Right lobe of liver (tissue), 6 donors: ENCODE measurements around the gene MT1H. TPM values are rescaled to one million over a fixed set of nuclear protein-coding genes. Genes with fewer than 3 reads are reported as not detected.

Source experiments
- ATAC-seq, 4 donors: fragments of 200-7000 bp; cut with Tn5 transposase; one replicate each; pipeline ENCODE4 v1.9.1; 2020; ENCODE audit warnings: mild to moderate bottlenecking in 4 of 4, moderate library complexity in 4 of 4
- DNase-seq, 3 donors: peaks; one replicate each; pipeline ENCODE4 v3.0.0-alpha.2; 2020
- H3K27ac ChIP-seq, 3 donors: fragments of 200-600 bp; one replicate each; pipeline ENCODE4 v1.8.0; 2022
- H3K27me3 ChIP-seq, 2 donors: fragments of 200-600 bp; one replicate each; pipeline ENCODE4 v1.8.0; 2022
- H3K36me3 ChIP-seq, 4 donors: fragments of 200-600 bp; sonication (generic) in 1 of 4; one replicate each; pipeline versions ENCODE4 v1.5.1 to v1.8.0; 2017 to 2022; ENCODE audit warnings: control low read depth in 1 of 4
- H3K4me1 ChIP-seq, 4 donors: fragments of 200-600 bp; sonication (generic) in 1 of 4; one replicate each; pipeline versions ENCODE4 v1.5.1 to v1.8.0; 2017 to 2022; ENCODE audit warnings: control low read depth in 1 of 4
- H3K4me3 ChIP-seq, 3 donors: fragments of 200-600 bp; one replicate each; pipeline ENCODE4 v1.8.0; 2022
- H3K9me3 ChIP-seq, 4 donors: fragments of 200-600 bp; sonication (generic) in 1 of 4; one replicate each; pipeline versions ENCODE4 v1.5.1 to v1.8.0; 2017 to 2022; ENCODE audit warnings: control low read depth in 1 of 4
- POLR2A ChIP-seq: fragments of 450-650 bp; IDR thresholded peaks from one replicate; pipeline ENCODE4 v1.6.1; 2017; ENCODE audit warnings: antibody characterized with exemption, mild to moderate bottlenecking
- WGBS: methylation state at CpG from one replicate; pipeline ENCODE4 v1.1.6; 2018; ENCODE audit warnings: low coverage, low lambda C conversion rate; ENCODE audit not compliant: insufficient coverage; ENCODE audit errors: missing lambda C conversion rate; 5-methylcytosine and 5-hydroxymethylcytosine counted together
- intact Hi-C, 2 donors: fragments of 100-400 bp; cut with DNase I; formaldehyde crosslinking; loops; one replicate each; pipeline versions ENCODE4 v1.11.2 to v1.14.1; 2022
- total RNA-seq, 6 experiments: library from RNA; depleted of rRNA in 2 of 6; stranded (reverse); fragments of >200 nt in 2 of 6; fragmentation: NEBNext Ultra II Directional in 3 of 6; extraction: Animal tissue kit (Norgen Biotek cat#: 25700) in 3 of 6; gene quantifications; one replicate each; pipeline versions ENCODE4 v1.1.0 to v1.2.4, GENCODE V29; 2016 to 2023
- TF ChIP-seq, protein P1 (sequence below), 4 donors: fragments of 200-600 bp in 3 of 4; fragments of 450-650 bp in 1 of 4; IDR thresholded peaks; one replicate each; pipeline versions ENCODE4 v1.5.1 to v1.8.0; 2016 to 2022; ENCODE audit warnings: antibody characterized with exemption in 4 of 4, mild to moderate bottlenecking in 2 of 4
- donor health status: DM: no; HTN: yes; CAD: no.
- donor health status: DM: no; HTN: no; CAD: no.
- donor health status: DM: no; HTN: no; CAD: no.
- donor health status: DM: no; HTN: yes; CAD: no.
- donor health status: DM: no; HTN: yes; CAD: no.

The MT1H gene
- total RNA-seq, 6 experiments from 2014 or later, result 0.74 to 1,258 (median 358) TPM; not detected in 1

DNA sequence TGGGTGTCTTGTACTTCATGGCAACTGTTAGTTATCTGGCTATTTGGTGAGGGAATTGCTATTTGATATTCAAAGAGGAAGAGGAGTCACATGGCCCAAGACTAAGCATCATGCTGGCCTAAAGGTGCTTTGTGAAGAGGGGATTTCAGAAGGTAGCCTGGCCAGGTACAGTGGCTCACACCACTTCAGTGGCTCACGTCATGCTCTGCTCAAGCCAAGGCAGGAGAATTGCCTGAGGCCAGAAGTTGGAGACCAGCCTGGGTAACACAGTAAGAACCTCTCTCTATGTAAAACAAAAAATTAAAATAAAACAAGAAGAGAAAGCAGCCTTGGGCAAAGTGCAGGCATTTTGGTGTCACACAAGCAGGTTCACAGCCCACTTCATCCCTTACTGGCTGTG lies 24.3 kb upstream of the MT1H start:
- Histone ChIP-seq H3K27me3 (no peaks in the 10 kb centered on the region), H3K27ac (no peak overlapping the region), H3K9me3 (no peaks in the 10 kb centered on the region), H3K4me3 (no peak overlapping the region), H3K36me3 (no peaks in the 10 kb centered on the region), H3K4me1 (peaks cover 0 to 41% (median 4%) of the 10 kb centered on the region in 4 donors)
- ATAC-seq, result no peak
- TF ChIP-seq POLR2A, result no peak
- TF ChIP-seq, protein P1, sequence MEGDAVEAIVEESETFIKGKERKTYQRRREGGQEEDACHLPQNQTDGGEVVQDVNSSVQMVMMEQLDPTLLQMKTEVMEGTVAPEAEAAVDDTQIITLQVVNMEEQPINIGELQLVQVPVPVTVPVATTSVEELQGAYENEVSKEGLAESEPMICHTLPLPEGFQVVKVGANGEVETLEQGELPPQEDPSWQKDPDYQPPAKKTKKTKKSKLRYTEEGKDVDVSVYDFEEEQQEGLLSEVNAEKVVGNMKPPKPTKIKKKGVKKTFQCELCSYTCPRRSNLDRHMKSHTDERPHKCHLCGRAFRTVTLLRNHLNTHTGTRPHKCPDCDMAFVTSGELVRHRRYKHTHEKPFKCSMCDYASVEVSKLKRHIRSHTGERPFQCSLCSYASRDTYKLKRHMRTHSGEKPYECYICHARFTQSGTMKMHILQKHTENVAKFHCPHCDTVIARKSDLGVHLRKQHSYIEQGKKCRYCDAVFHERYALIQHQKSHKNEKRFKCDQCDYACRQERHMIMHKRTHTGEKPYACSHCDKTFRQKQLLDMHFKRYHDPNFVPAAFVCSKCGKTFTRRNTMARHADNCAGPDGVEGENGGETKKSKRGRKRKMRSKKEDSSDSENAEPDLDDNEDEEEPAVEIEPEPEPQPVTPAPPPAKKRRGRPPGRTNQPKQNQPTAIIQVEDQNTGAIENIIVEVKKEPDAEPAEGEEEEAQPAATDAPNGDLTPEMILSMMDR (IDR thresholded peaks at IDR 0.05), result no peak
- DNase-seq, result no peak
- intact Hi-C loops, result no loop called here
- WGBS, result 100% methylated on average over 1 of the region's 1 CpG

DNA sequence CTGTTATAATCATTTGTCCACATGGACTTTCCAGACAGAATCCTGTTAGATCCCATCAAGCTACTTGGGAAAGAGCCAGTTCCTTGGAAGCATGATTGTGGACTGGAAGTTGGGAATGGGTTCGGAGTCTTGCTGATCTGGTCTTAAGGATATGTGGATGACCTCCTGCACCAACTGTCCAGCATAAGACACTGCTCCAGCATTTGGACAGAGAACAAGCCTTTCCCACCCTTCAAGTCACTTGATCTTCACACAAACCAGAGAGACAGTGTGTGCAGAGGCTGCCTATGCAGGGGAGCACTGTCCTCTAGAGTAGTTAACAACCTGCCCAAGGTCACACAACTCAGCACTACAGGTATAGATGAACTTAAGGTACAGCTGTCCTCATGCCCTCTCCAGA lies 23.8 kb upstream of the MT1H start:
- TF ChIP-seq, protein P1 (IDR thresholded peaks at IDR 0.05), result no peak
- no peak for TF ChIP-seq POLR2A
- intact Hi-C loops, result no loop called here
- Histone ChIP-seq H3K4me1 (peaks cover 0 to 41% (median 4%) of the 10 kb centered on the region in 4 donors), H3K9me3 (no peaks in the 10 kb centered on the region), H3K36me3 (no peaks in the 10 kb centered on the region), H3K4me3 (no peak overlapping the region), H3K27ac (no peak overlapping the region), H3K27me3 (no peaks in the 10 kb centered on the region)
- DNase-seq (no peak), ATAC-seq (no peak)
- WGBS, result no CpG with 5 or more reads among the region's 1 CpG

DNA sequence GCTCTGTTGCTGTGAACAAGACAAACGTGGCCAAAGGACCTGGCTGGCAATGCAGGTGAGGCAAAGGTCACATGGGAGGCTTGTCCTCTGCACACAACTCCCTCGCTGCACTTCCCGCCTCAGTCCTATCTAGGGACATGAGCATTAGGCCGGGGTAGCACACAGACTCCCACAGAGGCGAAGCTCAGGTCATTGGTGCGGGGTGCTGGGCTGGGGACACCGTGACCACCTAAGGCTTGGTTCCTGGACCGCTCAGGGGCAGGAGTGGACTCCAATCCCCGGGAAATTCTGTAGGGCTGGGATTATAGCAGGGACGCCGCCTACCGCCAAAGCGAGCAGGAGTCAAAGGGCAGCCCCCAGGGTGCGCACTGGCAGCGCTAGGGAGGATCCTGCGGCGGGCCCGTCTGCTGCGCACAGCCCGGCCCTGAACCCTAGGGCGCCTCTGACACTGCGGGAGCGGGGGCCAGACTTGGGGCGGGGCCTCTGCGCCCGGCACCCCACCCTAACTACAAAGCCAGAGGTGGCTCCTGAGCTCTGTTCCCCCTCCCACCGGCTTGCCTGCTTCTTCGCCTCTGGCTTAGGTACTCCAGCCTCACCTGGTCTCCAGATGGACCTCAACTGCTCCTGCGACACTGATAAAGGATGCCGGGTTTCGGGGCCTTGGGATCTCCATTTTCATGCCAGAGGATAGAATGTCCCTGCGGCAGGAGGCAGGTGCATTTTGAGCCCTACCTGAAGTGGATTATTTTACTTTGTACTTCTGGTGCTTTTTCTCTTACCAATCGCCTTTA lies 21.8 kb upstream of the MT1H start:
- no peaks in the 10 kb centered on the region for H3K9me3 ChIP-seq
- peak; percentile 69 to 92 (median 91) for DNase-seq
- H3K27ac ChIP-seq, result peak overlapping the region in 2 of 3 donors; percentile 51 to 85
- WGBS, result 37% methylated on average over 3 of the region's 33 CpGs
- intact Hi-C loops, result no loop called here
- TF ChIP-seq, protein P1 (IDR thresholded peaks at IDR 0.05), result peak in 3 of 4 donors; percentile 20 to 28 (median 28)
- TF ChIP-seq POLR2A, result peak; percentile 59
- H3K4me3 ChIP-seq, result peak overlapping the region in 1 of 3 donors; percentile 37
- no peaks in the 10 kb centered on the region for H3K27me3 ChIP-seq
- ATAC-seq, result peak; percentile 73 to 81 (median 78)
- H3K36me3 ChIP-seq, result no peaks in the 10 kb centered on the region
- H3K4me1 ChIP-seq, result peaks cover 0 to 36% (median 4%) of the 10 kb centered on the region in 4 donors

DNA sequence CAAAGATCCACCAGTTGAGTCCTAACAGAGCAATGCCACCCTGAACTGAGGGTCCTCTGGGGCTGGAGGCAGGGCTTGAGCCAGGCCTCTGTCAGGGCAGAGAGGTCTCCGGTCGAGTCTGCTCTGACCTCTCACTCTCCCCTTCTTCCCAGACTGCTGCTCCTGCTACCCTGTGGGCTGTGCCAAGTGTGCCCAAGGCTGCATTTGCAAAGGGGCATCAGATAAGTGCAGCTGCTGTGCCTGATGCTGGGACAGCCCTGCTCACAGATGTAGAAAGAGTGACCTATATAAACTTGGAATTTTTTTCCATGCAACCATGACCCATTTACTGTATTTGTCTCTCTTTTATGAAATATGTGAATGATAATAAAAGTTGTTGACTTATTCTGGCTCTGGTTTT lies 20.3 kb upstream of the MT1H start:
- intact Hi-C loops, result no loop called here
- Histone ChIP-seq H3K36me3 (no peaks in the 10 kb centered on the region), H3K4me1 (peaks cover 0 to 24% (median 0%) of the 10 kb centered on the region in 4 donors), H3K27ac (peak overlapping the region in 1 of 3 donors; percentile 85), H3K9me3 (no peaks in the 10 kb centered on the region), H3K4me3 (no peak overlapping the region), H3K27me3 (no peaks in the 10 kb centered on the region)
- no CpG with 5 or more reads among the region's 2 CpGs for WGBS
- DNase-seq, result no peak
- ATAC-seq, result no peak
- no peak for TF ChIP-seq POLR2A
- TF ChIP-seq, protein P1 (IDR thresholded peaks at IDR 0.05), result no peak
